Neural crest cell (in vitro differentiated cells): ENCODE data around the gene PANK4. TPM values are rescaled to one million over a fixed set of nuclear protein-coding genes. Genes with fewer than 3 reads are reported as not detected.

Experiments used
- DNase-seq: peaks from one replicate; pipeline ENCODE4 v3.0.0; 2021; ENCODE audit warnings: low read depth, mixed read lengths, low spot score
- H3K27ac Mint-ChIP-seq: one replicate; pipeline ENCODE4 v1.8.0; 2021; ENCODE audit warnings: mild to moderate bottlenecking, mixed read lengths; ENCODE audit not compliant: unreplicated experiment
- H3K27me3 Mint-ChIP-seq: 2 replicates; pipeline ENCODE4 v1.8.0; 2021; ENCODE audit warnings: low read depth, mild to moderate bottlenecking, mixed read lengths
- H3K36me3 Mint-ChIP-seq: 2 replicates; pipeline ENCODE4 v1.8.0; 2021; ENCODE audit warnings: low read depth, mild to moderate bottlenecking, mixed read lengths
- H3K4me1 Mint-ChIP-seq: 2 replicates; pipeline ENCODE4 v1.8.0; 2021; ENCODE audit warnings: mixed read lengths
- H3K4me3 Mint-ChIP-seq: one replicate; pipeline ENCODE4 v1.8.0; 2021; ENCODE audit warnings: mild to moderate bottlenecking, mixed read lengths
- H3K9me3 Mint-ChIP-seq: 2 replicates; pipeline ENCODE4 v1.8.0; 2021; ENCODE audit warnings: mixed read lengths
- total RNA-seq: library from RNA; stranded (reverse); gene quantifications from 2 replicates; pipeline ENCODE4 v1.2.1, GENCODE V29; 2021
- TF ChIP-seq, protein P1 (sequence below): fragments of 200-600 bp; sonication (generic); conservative IDR thresholded peaks from 2 replicates; pipeline ENCODE4 v1.5.0; 2021; ENCODE audit warnings: antibody characterized with exemption, mild to moderate bottlenecking

The PANK4 gene
- total RNA-seq, 1 donor from 2014 or later: 65.5 TPM

DNA sequence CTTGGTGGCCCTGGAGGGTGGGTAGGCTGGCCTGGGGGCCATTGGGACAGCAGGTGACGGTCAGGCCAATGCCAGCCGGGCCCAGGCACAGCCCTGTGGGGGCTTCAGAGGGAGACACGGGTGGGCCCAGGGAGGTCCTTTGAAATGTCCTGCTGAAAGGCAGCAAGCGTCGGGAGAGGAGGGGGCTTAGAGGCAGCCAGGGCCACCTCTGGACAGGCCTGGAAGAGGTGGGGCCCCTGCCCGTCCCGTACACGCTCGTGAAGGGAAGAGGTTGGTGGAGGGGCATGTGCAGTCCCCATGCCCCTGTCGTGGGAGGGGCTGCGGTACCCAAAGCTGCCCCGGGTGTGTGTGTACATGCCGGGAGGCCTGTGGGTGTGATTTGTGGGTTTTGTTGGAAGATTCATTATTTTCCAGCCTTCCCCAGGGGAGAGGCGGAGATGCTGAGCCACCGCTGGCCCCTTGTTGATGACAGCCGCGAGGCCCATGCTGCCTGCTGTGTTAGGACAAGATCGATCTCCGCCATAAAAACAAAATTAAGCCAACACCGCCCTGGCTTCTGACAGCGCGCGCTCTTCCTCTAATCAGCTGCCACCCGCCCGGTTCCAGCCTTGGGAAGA lies 53.7 kb downstream of the PANK4 start:
- peaks cover 7% of the 10 kb centered on the region for H3K27me3 Mint-ChIP-seq
- no peaks in the 10 kb centered on the region for H3K9me3 Mint-ChIP-seq
- TF ChIP-seq, protein P1, sequence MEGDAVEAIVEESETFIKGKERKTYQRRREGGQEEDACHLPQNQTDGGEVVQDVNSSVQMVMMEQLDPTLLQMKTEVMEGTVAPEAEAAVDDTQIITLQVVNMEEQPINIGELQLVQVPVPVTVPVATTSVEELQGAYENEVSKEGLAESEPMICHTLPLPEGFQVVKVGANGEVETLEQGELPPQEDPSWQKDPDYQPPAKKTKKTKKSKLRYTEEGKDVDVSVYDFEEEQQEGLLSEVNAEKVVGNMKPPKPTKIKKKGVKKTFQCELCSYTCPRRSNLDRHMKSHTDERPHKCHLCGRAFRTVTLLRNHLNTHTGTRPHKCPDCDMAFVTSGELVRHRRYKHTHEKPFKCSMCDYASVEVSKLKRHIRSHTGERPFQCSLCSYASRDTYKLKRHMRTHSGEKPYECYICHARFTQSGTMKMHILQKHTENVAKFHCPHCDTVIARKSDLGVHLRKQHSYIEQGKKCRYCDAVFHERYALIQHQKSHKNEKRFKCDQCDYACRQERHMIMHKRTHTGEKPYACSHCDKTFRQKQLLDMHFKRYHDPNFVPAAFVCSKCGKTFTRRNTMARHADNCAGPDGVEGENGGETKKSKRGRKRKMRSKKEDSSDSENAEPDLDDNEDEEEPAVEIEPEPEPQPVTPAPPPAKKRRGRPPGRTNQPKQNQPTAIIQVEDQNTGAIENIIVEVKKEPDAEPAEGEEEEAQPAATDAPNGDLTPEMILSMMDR: no peak
- H3K27ac Mint-ChIP-seq: no peak overlapping the region
- no peak for DNase-seq
- peaks cover 3% of the 10 kb centered on the region for H3K4me1 Mint-ChIP-seq
- no peaks in the 10 kb centered on the region for H3K36me3 Mint-ChIP-seq
- H3K4me3 Mint-ChIP-seq: no peak overlapping the region

DNA sequence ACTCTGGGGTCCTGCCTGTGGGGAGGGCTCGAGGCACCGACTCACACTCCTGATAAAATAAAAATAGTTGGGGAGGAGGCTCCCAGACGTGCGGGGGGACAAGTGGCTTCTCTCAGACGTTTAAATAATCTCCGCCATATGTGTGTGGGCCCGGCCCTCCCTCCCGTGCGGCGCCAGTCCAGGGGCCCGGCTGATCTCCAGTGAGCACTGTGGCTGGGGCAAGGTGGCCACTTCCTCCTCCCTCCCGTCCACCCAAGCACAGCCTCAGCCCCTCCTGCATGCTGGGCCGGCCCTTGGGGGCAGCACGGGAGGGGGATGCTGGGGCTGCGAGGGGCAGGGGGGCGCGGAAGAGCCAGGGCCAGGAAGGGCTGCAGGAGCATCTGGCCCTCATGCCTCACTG lies 54.3 kb downstream of the PANK4 start:
- H3K27ac Mint-ChIP-seq: no peak overlapping the region

DNA sequence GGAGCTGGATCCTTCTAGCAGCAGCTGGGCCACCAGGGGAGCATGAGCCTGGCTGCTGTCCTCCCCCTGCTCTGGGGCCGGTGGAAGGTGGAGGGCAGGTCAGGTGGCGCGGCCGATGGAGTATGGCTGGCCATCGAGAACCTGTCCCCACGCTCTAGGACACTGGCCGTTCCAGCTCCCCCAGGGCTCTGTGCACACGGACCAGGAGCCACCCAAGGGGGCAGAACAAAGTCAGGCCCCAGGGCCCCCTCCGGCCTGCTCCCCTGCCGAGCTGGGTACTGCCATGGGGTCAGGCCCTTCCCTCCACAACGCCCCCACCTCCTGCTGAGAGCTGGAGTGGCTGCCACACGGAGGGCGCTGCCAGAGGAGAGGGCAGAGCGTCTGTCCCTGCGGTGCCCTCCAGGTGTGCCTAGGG lies 54.8 kb downstream of the PANK4 start:
- H3K36me3 Mint-ChIP-seq: no peaks in the 10 kb centered on the region
- no peak for DNase-seq

More for the DNA sequence above, 54.3 kb downstream of the PANK4 start:
- Mint-ChIP-seq H3K9me3 (no peaks in the 10 kb centered on the region), H3K27me3 (peaks cover 7% of the 10 kb centered on the region), H3K4me3 (no peak overlapping the region), H3K4me1 (peaks cover 3% of the 10 kb centered on the region), H3K36me3 (no peaks in the 10 kb centered on the region)
- DNase-seq: no peak
- TF ChIP-seq, protein P1: no peak

DNA sequence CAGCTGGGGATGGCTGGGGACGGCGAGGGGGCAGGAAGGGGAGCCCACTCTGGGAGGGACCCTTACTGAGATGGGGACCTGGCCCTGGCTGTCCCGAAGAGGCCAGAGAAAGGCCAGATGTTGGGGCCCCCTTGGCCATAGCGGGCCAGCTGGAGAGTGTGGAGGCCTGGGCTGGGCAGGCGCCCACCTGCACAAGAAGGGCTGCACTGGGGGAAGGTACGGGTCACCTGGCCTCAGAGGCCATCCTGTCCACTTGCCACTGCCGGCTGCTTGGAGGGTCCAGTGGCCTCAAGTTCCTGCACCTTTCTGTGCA lies 55.3 kb downstream of the PANK4 start:
- H3K4me1 Mint-ChIP-seq: peaks cover 3% of the 10 kb centered on the region
- no peaks in the 10 kb centered on the region for H3K9me3 Mint-ChIP-seq
- no peak overlapping the region for H3K4me3 Mint-ChIP-seq
- no peaks in the 10 kb centered on the region for H3K36me3 Mint-ChIP-seq
- no peak overlapping the region for H3K27ac Mint-ChIP-seq
- TF ChIP-seq, protein P1: no peak
- no peak for DNase-seq
- H3K27me3 Mint-ChIP-seq: peaks cover 7% of the 10 kb centered on the region

More for the DNA sequence above, 54.8 kb downstream of the PANK4 start:
- peaks cover 7% of the 10 kb centered on the region for H3K27me3 Mint-ChIP-seq
- no peak overlapping the region for H3K27ac Mint-ChIP-seq
- H3K4me3 Mint-ChIP-seq: no peak overlapping the region
- peaks cover 3% of the 10 kb centered on the region for H3K4me1 Mint-ChIP-seq
- TF ChIP-seq, protein P1: no peak
- no peaks in the 10 kb centered on the region for H3K9me3 Mint-ChIP-seq

DNA sequence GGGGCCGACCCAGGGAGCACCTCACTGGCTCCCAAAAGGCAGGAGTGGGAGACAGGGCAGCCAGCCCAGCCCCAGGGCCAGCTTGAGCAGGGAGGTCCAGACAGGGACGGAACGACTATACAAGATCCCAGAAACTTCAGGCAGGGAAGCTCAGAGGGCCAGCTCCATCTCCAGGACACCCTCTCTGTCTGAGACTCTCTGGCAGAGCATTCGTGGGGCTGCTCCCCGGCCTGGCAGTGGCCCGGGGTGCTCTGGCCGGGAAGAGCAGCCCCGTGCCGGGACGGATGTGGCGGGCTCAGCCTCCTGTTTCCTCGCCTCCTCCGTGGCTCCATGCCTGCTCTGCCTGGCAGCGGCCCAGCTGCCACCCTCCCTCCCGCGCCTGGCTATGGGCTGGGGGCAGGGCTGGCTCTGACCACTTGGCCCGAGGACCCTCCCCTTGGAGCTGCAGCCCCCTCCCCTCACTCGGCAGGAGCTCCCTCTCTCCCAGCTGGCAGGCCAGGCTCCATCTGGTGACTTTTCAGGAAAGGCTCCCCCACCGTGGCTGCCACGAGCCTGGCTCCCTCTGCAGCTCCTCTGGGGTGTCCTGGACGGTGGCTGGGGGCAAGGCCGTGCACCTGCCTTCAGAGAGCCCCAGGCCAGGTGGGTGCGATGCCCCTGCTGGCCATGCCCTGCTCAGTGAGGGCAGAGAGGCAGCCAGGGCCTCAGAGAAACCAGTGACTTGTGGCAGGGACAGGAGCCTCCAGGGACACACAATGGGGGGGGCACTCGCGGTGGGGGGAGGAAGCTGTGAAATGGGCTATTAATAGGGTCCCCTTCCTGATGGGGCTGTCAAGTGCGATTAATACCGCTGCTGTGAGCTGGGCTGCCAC lies 55.9 kb downstream of the PANK4 start:
- Mint-ChIP-seq H3K9me3 (no peaks in the 10 kb centered on the region), H3K36me3 (no peaks in the 10 kb centered on the region), H3K27ac (no peak overlapping the region), H3K4me3 (no peak overlapping the region), H3K27me3 (peaks cover 7% of the 10 kb centered on the region), H3K4me1 (peaks cover 3% of the 10 kb centered on the region)
- no peak for DNase-seq
- TF ChIP-seq, protein P1: no peak
